GM19043 (cell line): Measurements from ENCODE around the gene CCDC106.

Experiments used
- ATAC-seq: cut with Tn5 transposase; IDR thresholded peaks from one replicate; pipeline ENCODE4 v1.9.1; 2021; ENCODE audit warnings: low read depth; ENCODE audit not compliant: unreplicated experiment

CCDC106 gene

GRCh38 chr19:55679343-55680257, 31.6 kb downstream of the CCDC106 start:
- ATAC-seq: no peak

DNA sequence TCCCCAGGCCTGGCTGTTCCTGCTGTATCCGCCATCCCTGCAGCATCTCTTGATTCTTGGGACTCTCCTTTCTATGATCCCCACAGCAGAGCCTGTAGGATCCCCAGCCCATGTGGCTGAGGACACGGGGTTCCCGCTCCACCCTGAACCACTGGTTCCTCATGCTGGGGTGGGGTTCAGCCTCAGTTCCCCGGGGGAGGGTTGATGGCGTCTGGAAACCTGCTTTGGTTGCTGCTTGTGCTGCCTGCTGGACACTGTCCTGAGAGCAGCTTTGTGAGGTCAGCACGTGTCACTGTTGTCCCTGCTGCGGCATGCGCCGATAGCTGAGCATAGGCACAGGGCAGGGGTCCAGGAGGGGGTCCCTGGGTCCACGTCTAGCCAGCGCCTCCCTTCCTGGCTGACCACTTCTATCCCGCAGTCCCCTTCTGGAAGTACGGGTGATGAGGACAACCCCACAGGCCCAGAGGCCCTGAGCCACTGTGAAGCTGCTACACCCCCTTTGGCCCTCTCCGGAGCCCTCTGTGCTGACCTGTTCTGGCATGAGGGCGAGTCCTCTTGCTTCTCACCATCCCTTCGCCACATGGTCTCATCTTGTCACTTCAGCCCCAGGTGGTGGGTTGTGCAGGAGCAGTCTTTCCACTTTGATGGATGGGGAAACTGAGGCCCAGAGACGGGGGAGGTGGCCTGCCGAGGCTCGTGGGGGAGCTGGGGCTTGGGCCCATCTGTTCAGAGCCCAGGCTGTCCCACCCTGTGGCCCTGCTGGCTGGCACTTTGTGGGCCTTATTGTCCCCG, 32.5 kb downstream of the CCDC106 start:
- ATAC-seq: no peak

DNA sequence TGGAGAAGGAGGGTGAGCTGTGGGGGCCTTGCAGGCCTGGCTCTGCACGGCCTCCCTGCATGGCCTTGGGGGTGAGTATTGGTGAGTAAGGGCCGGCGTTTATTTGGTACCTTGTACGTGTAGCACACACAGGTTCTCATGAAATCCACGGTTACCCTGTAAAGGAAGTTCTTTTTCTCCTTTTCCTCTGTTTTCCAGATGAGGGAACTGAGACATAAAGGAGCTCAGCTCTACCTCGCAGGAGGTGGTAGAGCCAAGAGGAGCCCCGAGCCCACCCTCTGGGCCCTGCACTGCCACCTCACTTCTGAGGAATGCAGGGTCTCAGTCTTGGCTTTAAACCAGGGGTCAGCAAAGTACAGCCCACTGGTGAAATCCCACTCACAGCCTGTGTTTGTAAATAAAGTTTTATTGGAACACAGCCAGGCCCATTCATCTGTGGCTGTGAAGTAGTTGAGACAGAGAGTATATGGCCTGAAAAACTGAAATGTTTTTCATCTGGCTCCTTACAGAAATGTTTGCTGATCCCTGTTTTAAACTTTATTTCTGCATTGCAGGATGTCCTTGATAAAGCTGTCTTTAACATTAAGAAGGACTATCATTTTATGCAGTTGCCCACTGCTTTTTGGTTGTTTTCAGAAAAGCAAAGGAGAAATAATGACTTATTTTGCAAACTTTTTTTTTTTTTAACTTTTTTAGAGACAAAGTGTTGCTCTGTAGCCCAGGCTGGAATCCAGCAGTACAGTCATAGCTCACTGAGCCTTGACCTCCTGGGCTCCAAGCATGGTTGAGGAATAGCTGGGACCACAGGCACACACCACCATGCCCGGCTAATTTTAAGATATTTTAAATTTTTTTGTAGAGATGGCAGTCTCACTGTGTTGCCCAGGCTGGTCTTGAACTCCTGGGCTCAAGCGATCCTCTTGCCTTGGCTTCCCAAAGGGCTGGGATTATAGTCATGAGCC, 33.4 kb downstream of the CCDC106 start:
- no peak for ATAC-seq

- no peak for ATAC-seq
Measured at GRCh38 chr19:55683449-55684261, 35.6 kb downstream of the CCDC106 start.

DNA sequence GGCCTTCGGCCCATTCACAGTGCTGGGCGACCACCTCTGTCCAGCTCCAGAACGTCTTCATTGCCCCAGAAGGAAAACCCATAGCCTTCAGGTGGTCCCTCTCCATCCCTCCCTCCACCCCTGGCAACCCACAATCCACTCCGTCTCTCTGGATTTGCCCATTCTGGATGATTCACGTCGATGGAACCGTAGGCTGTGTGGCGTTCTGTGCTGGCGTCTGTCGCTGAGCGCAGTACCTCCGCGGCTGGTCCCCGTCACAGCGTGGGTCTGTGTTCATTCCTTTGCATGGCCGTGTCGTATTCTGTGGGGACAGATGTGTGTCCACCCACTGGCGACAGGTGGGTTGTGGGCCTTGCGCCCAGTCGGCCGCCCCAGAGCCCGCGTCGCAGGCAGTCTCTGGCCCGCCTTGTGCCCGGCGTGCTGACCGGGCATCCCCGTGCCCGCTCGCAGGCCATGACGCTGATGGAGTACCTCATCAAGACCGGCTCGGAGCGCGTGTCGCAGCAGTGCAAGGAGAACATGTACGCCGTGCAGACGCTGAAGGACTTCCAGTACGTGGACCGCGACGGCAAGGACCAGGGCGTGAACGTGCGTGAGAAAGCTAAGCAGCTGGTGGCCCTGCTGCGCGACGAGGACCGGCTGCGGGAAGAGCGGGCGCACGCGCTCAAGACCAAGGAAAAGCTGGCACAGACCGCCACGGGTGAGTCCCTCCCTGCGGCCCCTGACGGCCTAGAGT, 37.1 kb downstream of the CCDC106 start:
- ATAC-seq: no peak

GRCh38 chr19:55685776-55686175, 37.8 kb downstream of the CCDC106 start:
- no peak for ATAC-seq

DNA sequence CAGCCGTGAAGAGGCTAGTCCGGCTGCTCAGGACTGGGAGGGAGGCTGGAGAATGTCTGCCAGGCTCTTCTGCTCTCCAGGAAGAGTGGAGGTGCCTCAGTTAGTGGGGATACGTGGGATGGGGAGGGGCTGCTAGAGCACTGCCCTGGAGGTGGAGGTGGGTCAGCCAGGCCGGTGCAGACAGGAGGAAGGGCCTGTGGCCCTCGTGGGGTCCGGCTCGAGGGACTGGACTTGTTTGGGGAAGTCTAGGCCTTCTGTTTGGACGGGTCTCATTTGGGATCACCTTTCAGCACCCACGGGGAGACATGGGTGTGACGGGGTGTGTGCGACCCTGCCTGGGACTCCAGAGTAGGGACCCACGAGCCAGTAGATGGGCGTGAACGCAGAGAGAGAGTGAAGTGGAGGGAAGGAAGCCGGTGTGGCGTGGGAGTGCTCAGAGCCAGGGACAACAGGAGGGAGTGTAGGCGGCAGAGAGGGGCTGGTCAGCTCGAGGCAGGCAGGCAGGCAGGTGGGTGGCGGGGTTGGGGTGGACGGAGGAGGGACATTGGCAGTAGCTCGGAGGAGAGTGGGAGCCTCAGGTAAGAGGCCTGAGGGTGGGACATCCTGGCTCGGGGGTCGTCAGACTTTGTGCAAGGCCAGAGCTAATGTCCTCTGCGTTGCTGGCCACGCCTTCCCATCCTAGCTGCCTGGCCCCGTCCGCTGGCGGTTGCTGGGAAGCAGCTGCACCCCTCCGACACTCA, 38.5 kb downstream of the CCDC106 start:
- ATAC-seq: no peak

DNA sequence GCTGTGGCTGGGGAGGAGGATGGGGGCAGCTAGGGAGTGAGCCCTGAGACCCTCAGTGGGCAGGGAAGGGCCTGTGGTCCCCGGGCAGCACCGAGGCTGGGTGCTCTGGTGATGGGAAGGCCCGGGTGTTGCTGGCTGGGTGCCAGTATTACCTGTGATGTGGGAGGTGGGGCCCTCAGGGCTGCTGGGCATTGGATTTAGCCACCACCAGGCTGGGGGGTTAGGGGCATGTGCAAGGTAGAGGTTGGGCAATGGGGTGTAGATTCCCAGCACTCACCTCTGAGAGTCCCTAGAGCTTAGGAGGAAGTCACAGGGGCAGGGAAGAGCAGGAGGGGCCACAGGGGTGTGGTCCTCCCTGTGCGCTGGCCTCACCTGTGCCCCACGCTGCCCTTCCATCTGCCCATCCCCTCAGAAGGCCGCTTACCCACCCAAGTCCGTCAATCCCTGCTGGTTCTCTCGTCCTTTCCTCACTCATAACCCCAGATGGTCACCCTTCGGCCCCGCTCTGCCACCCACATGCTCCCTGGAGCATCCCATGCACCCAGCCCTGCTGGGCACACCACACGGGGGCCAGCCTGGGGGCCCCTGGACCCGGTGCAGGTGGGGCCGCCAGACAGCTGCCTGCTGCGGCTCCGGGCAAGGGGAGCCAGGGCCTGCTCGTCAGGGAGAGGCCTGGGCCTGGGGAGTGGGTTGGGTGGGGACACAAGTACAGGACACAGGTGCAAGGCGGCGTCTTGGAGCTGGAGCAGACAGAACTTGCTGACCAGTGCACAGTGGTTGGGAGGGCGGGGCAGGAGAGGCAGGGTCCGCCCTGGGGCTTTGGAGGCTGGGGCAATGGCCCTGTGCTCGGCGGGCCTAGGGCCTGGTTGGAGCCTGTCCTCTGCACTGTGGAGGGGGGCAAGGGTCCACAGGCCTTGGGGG, 39.5 kb downstream of the CCDC106 start:
- ATAC-seq: no peak

GRCh38 chr19:55688422-55689218, 40.6 kb downstream of the CCDC106 start:
- ATAC-seq: no peak

GRCh38 chr19:55689411-55690108, 41.5 kb downstream of the CCDC106 start:
- no peak for ATAC-seq

DNA sequence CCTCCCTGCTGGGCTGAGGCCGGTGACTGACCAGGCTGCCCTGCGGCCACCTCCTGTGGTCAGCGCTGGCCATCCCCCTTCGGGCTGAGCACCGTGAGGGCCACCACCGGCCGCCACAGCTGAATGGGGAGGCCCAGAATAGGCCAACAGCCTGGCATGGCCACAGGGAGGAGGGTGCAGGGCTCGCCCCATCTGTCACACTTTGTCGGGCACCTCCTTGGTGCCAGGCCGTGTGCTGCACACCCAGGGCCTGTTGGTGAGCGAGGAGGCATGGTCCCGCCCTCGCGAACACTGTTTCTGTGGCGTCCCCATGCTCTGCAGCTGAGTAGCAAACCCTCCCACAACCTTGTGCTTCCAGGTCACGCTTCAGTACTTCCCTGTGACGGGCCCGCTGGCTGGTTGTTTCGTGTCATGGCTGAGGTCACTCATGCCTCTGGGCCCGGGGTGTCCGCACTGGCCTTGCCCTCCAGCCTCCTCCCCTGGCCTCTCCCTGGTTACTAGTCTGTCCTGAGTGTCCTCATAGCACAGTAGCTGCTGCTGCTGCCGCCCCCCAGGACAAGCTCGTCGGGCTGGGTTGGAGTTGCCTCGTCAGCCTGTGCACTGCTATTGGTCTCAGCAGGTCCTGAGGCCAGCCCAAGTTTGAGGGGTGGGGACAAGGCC, 42.2 kb downstream of the CCDC106 start:
- no peak for ATAC-seq

- no peak for ATAC-seq
Measured at GRCh38 chr19:55690769-55691545, 42.9 kb downstream of the CCDC106 start.

DNA sequence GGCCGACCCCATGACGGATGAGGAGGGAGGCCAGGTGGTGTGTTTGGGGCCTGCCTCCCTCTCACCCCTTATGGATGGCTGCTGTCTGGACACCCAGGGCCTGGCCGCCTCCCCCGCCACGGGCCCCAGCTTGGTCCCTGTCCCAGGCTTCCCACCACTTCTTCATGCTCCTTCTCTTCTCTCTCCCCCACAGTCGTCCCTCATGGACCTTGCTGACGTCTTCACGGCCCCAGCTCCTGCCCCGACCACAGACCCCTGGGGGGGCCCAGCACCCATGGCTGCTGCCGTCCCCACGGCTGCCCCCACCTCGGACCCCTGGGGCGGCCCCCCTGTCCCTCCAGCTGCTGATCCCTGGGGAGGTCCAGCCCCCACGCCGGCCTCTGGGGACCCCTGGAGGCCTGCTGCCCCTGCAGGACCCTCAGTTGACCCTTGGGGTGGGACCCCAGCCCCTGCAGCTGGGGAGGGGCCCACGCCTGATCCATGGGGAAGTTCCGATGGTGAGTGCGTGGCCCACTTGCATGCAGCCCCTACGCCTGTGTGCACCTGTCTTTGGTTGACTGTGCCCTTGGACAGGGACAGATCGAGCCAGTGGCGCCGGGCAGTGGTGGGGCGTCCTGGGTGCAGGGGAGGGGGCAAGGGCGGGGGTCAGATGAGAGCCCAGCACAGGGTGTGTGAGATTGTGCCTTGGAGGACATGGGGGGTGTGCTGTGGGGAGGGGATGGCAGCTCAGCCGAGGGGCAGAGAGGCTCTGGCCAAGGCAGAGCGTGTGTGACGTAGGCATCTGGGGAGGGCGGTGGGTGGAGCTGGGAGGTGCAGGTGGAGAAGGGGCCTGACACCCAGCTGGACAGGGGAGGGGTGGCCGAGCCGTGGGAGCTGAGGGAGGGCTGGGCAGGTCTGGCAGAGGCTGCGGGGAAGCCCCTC, 43.8 kb downstream of the CCDC106 start:
- no peak for ATAC-seq

- ATAC-seq: no peak
Measured at GRCh38 chr19:55692681-55693081, 44.7 kb downstream of the CCDC106 start.
